Measurements from ENCODE around the gene ZNF513.

- no peak for TF ChIP-seq ISL1 (CRISPR knock-in tag; IDR thresholded peaks at IDR 0.05)
- no peak for TF ChIP-seq CREB5 (CRISPR knock-in tag; IDR thresholded peaks at IDR 0.05; ENCODE audit: low read depth)
- TF ChIP-seq ZC3H10 (CRISPR knock-in tag; IDR thresholded peaks at IDR 0.05) = no peak
- no peak for TF ChIP-seq PATZ1 (CRISPR knock-in tag; IDR thresholded peaks at IDR 0.05; ENCODE audit: borderline replicate concordance)
- TF ChIP-seq ZNF8 (CRISPR knock-in tag; IDR thresholded peaks at IDR 0.05) = no peak
- TF ChIP-seq TSHZ2 (CRISPR knock-in tag; IDR thresholded peaks at IDR 0.05) = no peak
- no peak for TF ChIP-seq RARB (CRISPR knock-in tag; IDR thresholded peaks at IDR 0.05)
- TF ChIP-seq ZFP30 (CRISPR knock-in tag; IDR thresholded peaks at IDR 0.05) = no peak
- no peak for TF ChIP-seq ZFP3 (CRISPR knock-in tag; IDR thresholded peaks at IDR 0.05)
- TF ChIP-seq ZNF565 (CRISPR knock-in tag; conservative IDR thresholded peaks at IDR 0.05; ENCODE audit: low read depth) = no peak
- TF ChIP-seq ARNTL (CRISPR knock-in tag; IDR thresholded peaks at IDR 0.05; ENCODE audit: borderline replicate concordance, low read depth) = no peak
Observed at GRCh38 chr2:27356056-27356381, 24.5 kb downstream of the ZNF513 start.

Data from SK-N-SH treated with all-trans-retinoic acid at 6 μM for 48 hours (cell line).